HG02571 (cell line): ENCODE data around the gene ZBTB48.
A peak's percentile ranks its signal among the peaks of the same experiment; 100 is the strongest.
"Not testable (repeated sequence)": the region's sequence is repeated elsewhere in the genome, so short reads cannot be mapped to it uniquely, and the experiment has no call there.

Experiments
- ATAC-seq: cut with Tn5 transposase; IDR thresholded peaks from one replicate; pipeline ENCODE4 v1.9.1; 2021; ENCODE audit warnings: mild to moderate bottlenecking, moderate library complexity; ENCODE audit not compliant: unreplicated experiment

Gene ZBTB48

GRCh38 chr1:6590046-6590445 lies 10.3 kb downstream of the ZBTB48 start:
- no peak for ATAC-seq

GRCh38 chr1:6591222-6591621 lies 11.4 kb downstream of the ZBTB48 start:
- no peak for ATAC-seq

DNA sequence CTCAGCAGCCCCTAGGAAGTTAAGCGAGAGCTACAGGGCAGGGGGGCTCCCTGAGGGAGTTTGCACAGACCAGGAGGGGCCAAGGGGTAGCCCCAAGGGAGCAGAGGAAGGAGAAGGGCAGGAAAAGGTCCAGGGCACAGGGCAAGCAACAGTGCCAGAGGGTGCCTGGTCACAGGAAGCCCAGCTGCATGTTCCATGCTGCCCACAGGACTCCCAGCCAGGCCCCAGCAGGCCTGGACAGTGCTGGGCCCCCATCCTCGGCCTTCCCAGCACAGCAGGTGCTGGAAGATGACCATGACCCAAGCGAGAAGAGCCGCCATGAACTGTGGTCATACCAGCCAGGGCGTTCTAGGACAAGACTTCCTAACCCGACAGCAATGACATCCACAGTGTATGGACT lies 11.8 kb downstream of the ZBTB48 start:
- ATAC-seq = no peak

DNA sequence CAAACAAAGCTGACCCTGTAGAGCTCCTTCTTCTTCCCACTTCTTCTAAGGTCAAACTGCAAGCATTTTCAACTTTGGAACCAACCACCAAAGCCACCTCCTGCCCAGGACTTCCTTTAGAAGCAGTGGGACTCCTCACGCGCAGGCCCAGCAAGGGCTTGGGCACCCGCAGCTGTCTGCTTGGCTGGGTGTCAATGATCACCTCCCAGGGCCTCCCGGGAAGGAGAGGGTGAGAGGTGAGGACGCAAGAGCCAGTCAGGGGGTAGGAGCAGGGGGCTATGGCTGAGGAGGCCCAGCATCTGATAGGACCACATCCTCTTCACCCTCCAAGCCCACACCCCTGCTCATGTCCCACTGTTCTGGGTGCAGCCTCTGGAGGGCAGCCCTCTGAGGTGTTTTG lies 12.6 kb downstream of the ZBTB48 start:
- ATAC-seq = no peak

DNA sequence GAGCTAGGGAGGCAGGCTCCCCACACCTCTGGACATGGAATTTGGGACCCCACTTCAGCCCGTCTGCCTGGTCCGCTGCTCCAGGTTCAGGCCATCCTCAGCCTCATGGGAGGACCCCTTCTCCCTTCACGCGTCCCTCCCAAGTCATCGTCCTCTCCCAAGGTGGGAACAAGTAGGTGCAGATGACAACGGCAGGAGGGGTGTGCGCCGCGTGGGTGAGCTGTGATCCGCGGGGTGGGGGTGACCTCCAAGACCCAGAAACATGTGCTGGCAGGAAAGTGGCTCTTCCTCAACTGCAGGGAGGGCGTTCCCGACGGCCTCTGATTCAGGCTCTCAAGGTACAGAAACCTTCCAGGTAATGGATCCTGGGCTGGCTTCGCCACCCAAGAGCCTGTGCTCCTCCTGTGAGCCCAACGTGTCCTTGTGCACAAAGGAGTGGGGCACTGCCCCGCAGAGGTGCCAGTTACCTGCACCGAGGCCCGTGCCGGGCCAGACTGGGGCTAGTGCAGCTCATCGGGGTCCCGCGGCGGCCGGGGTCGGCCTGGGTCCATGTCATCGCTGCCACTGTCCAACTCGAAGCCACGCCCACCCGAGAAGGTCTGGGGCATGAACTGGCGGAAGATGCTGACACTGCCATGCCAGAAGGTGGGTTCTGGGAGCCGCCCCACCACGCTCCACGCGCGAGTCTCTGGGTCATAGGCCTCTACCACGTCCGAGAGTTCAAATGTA lies 13.2 kb downstream of the ZBTB48 start:
- ATAC-seq = no peak

DNA sequence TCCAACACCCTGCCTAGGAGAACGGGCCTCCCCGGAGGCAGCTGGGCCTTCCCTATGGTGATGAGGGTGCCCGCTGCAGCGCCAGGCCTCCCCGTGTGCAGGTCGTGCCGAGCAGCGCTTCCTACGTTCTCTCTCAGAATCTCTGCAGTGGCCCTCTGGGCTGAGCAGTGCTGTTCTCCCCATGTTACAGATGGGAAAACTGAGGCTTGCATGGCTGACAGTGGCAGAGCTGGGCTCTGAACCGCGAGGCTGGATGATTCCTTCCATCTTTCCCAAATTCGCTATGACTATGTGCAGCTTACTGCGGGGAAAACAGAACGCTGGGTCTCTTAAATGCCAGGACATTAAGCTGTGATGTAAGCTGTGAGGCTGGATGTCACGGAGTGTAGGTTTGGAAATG lies 14.0 kb downstream of the ZBTB48 start:
- no peak for ATAC-seq

DNA sequence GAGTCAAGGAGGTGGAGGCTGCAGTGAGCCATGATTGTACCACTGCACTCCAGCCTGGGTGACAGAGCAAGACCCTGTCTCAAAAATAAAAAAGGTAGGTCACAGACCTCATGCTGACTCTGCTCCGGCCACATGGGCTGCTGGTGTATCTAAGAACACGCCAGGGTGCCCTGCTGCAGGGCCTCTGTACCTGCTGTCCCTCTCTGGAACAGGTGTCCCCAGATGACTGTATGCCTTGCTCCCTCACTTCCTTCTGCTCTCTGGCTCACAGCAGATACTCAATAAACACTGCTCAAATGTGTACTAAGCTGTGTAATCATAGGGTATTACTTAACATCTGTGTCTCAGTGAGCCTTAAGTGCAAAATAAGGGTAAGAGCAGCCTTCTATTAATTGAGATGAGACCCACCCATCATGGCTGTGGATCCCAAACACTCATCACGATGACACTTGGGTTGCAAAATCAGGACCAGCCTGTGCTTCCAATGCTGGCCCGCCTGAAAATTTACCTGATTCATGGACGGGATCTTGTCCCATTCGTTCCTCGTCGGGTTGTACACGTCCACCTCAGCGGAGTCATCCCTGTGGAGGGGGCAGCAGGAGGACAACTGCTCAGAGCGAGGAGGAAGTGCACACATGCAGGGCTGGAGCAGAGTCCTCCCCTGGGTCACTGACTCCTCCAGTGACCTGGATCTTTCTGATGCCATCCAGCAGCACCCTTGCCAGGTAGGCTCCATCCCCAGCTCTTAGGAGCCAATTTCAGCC lies 15.4 kb downstream of the ZBTB48 start:
- no peak for ATAC-seq

DNA sequence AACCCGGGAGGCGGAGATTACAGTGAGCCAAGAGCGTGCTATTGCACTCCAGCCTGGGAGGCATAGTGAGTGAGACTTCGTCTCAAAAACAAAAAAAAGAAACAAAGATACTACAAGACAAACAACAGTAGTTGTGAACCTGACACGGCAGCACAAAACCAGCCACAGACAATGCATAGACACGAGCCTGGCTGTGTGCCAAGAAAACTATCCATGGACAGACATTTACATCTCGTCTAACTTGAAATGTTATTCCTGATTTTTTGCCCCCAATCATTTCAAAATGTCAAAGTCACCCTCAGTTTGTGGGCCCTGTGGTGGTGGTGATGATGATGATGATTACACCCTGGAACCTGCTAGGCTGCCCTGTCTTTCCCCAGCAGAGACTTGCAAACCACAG lies 16.6 kb downstream of the ZBTB48 start:
- ATAC-seq = no peak

GRCh38 chr1:6596886-6597776 lies 17.3 kb downstream of the ZBTB48 start:
- ATAC-seq = no peak

DNA sequence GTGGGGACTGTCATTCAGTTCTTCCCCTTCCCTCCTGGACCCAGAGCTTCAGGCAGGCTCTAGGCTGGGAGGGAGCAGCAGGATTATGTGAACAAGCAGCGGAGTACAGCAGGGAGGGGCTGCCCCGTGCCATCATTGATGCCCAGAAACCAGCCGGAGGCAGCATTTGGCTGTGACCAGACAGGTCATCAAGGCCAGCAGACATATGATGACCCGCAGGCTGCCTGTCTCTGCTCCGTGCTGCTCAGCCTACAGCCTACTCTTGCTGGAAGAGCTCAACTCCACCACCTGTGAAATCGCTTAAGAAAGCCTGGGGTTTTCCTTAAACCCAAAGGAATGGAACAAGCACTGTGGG lies 18.0 kb downstream of the ZBTB48 start:
- no peak for ATAC-seq

DNA sequence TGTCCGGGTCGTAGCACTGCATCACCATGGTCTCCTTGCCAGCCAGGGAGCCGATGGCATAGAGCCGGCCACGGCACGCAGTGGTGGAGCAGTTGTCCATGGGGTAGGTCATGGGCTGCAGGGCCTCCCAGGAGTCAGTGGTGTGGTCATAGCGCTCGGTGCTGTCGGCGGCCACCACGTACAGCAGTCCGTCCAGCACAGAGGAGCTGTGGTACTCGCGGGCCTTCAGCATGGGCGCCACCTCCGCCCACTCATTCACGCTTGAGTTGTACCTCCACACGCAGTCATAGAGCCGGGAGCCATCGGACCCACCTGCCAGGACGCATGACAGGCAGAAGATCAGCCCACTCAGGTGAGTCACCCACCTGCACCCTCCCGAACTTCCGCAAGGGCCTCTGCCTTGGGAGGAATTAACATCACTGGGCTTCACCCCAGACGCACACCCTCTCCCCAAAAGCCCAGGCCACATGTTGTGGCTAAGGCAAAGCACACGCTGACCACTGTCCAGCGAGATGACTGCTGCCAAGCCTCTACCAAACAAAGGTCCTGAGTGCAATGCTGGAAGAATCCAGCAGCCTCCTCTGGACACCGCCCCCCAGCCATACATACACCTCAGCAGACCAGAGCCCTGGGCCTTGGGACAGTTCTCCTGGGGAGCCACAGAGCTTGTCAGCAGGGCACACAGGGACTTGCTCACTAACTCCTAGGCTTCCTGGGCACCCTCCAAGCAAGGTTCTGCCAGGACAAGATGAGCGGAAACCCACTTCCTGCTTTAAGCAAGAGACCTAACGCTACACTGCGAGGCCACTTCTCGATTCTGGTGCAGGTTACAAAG lies 19.6 kb downstream of the ZBTB48 start:
- ATAC-seq = no peak

- ATAC-seq = not testable (repeated sequence)
Observed at GRCh38 chr1:6599991-6600390, 20.2 kb downstream of the ZBTB48 start.

- ATAC-seq = no peak
Observed at GRCh38 chr1:6600410-6601048, 20.7 kb downstream of the ZBTB48 start.

- no peak for ATAC-seq
Observed at GRCh38 chr1:6601049-6601922, 21.5 kb downstream of the ZBTB48 start.

- ATAC-seq = peak; percentile 8
Observed at GRCh38 chr1:6601923-6602668, 22.3 kb downstream of the ZBTB48 start.

GRCh38 chr1:6602669-6603237 lies 23.0 kb downstream of the ZBTB48 start, which contains the start of gene KLHL21:
KLHL21 (minus strand) TSS chr1:6602869; CDS start chr1:6602817, 52 bp downstream.
- ATAC-seq = peak; percentile 47

GRCh38 chr1:6603238-6603914 lies 23.6 kb downstream of the ZBTB48 start:
- ATAC-seq = peak; percentile 18
